Activated CD8-positive, alpha-beta T cell treated with anti-CD3 and anti-CD28 coated beads for 36 hours (primary cell): Measurements from ENCODE around the gene TMEM132D. TPM values are rescaled to one million over a fixed set of nuclear protein-coding genes. Genes with fewer than 3 reads are reported as not detected.

ENCODE experiments used
- ATAC-seq: fragments of 200-7000 bp; cut with Tn5 transposase; one replicate; pipeline ENCODE4 v1.10.0; 2021; ENCODE audit warnings: mild to moderate bottlenecking, moderate library complexity
- CTCF ChIA-PET: fragments of 350-600 bp; sonication (Branson Sonifier 250); formaldehyde crosslinking; loops from one replicate; lab custom pipeline; 2021; ENCODE audit warnings: antibody characterized with exemption; lab: Charles Lee
- POLR2A ChIA-PET: fragments of 350-600 bp; sonication (Branson Sonifier 250); formaldehyde crosslinking; loops from one replicate; lab custom pipeline; 2021; ENCODE audit warnings: antibody characterized with exemption; lab: Charles Lee
- DNase-seq: peaks from one replicate; pipeline ENCODE4 v3.0.0-alpha.2; 2020
- H3K27ac Mint-ChIP-seq: one replicate; pipeline ENCODE4 v1.8.0; 2021; ENCODE audit warnings: mild to moderate bottlenecking, mixed read lengths
- H3K27me3 Mint-ChIP-seq: one replicate; pipeline ENCODE4 v1.8.0; 2021; ENCODE audit warnings: mixed read lengths
- H3K36me3 Mint-ChIP-seq: one replicate; pipeline ENCODE4 v1.8.0; 2021; ENCODE audit warnings: low read depth, mixed read lengths
- H3K4me1 Mint-ChIP-seq: one replicate; pipeline ENCODE4 v1.8.0; 2021; ENCODE audit warnings: low read depth, mixed read lengths
- H3K4me3 Mint-ChIP-seq: one replicate; pipeline ENCODE4 v1.8.0; 2021; ENCODE audit warnings: mild to moderate bottlenecking, moderate library complexity, mixed read lengths
- H3K9me3 Mint-ChIP-seq: one replicate; pipeline ENCODE4 v1.8.0; 2021; ENCODE audit warnings: mixed read lengths
- intact Hi-C: fragments of 100-400 bp; cut with micrococcal nuclease; formaldehyde crosslinking; loops from one replicate; pipeline ENCODE4 v1.10.0; 2022
- total RNA-seq, 2 experiments: library from RNA; stranded (reverse); gene quantifications; one replicate each; pipeline ENCODE4 v1.2.3, GENCODE V29; 2021
- TF ChIP-seq, protein P1 (sequence below): fragments of 200-600 bp; IDR thresholded peaks from one replicate; pipeline ENCODE4 v1.8.0; 2022; ENCODE audit warnings: antibody characterized with exemption, mild to moderate bottlenecking

The TMEM132D gene
- total RNA-seq, 2 experiments from 2014 or later = not detected

DNA sequence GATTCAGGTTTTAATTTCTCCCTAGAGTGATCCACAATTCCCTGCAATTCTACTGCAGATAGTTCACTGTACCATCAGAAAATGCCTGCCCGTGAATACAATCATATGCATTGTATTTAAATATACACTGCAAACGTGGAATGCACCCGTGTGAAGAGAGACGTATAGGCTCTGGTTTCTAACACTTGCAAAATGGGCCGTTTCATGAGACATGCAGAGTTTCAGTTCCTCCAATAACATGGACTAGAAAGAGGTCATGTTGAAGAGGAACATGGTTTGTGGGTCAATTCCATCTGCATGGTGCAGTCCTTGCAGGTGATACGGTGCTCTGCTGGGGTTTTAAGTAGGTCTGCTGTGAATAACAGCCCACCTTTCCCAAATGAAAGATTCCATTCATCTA, 373.3 kb downstream of the TMEM132D start:
- no peak for DNase-seq
- CTCF ChIA-PET = no interaction called here
- no peak for ATAC-seq

GRCh38 chr12:129527506-129527905, 376.3 kb downstream of the TMEM132D start:
- no peak for ATAC-seq
- no peaks in the 10 kb centered on the region for H3K4me1 Mint-ChIP-seq
- intact Hi-C loops = no loop called here
- ChIA-PET CTCF (no interaction called here), POLR2A (no interaction called here)
- DNase-seq = no peak
- no peak overlapping the region for H3K4me3 Mint-ChIP-seq
- no peaks in the 10 kb centered on the region for H3K36me3 Mint-ChIP-seq
- H3K9me3 Mint-ChIP-seq = no peaks in the 10 kb centered on the region
- H3K27ac Mint-ChIP-seq = no peak overlapping the region
- no peaks in the 10 kb centered on the region for H3K27me3 Mint-ChIP-seq
- TF ChIP-seq, protein P1, sequence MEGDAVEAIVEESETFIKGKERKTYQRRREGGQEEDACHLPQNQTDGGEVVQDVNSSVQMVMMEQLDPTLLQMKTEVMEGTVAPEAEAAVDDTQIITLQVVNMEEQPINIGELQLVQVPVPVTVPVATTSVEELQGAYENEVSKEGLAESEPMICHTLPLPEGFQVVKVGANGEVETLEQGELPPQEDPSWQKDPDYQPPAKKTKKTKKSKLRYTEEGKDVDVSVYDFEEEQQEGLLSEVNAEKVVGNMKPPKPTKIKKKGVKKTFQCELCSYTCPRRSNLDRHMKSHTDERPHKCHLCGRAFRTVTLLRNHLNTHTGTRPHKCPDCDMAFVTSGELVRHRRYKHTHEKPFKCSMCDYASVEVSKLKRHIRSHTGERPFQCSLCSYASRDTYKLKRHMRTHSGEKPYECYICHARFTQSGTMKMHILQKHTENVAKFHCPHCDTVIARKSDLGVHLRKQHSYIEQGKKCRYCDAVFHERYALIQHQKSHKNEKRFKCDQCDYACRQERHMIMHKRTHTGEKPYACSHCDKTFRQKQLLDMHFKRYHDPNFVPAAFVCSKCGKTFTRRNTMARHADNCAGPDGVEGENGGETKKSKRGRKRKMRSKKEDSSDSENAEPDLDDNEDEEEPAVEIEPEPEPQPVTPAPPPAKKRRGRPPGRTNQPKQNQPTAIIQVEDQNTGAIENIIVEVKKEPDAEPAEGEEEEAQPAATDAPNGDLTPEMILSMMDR = no peak

More for the DNA sequence above, 373.3 kb downstream of the TMEM132D start:
- H3K4me1 Mint-ChIP-seq = no peaks in the 10 kb centered on the region
- POLR2A ChIA-PET = no interaction called here
- H3K27me3 Mint-ChIP-seq = no peaks in the 10 kb centered on the region
- no peak overlapping the region for H3K4me3 Mint-ChIP-seq
- TF ChIP-seq, protein P1 = no peak
- H3K36me3 Mint-ChIP-seq = no peaks in the 10 kb centered on the region
- peaks cover 2% of the 10 kb centered on the region for H3K9me3 Mint-ChIP-seq
- intact Hi-C loops = no loop called here
- H3K27ac Mint-ChIP-seq = no peak overlapping the region

GRCh38 chr12:129523621-129524020, 380.2 kb downstream of the TMEM132D start:
- H3K9me3 Mint-ChIP-seq = no peaks in the 10 kb centered on the region
- H3K27me3 Mint-ChIP-seq = no peaks in the 10 kb centered on the region
- DNase-seq = no peak
- TF ChIP-seq, protein P1 = no peak
- H3K4me1 Mint-ChIP-seq = no peaks in the 10 kb centered on the region
- CTCF ChIA-PET = no interaction called here
- no peaks in the 10 kb centered on the region for H3K36me3 Mint-ChIP-seq
- no peak overlapping the region for H3K4me3 Mint-ChIP-seq
- H3K27ac Mint-ChIP-seq = no peak overlapping the region
- ATAC-seq = no peak
- intact Hi-C loops = no loop called here
- POLR2A ChIA-PET = no interaction called here

- CTCF ChIA-PET = no interaction called here
- POLR2A ChIA-PET = no interaction called here
- no peaks in the 10 kb centered on the region for H3K27me3 Mint-ChIP-seq
- no peaks in the 10 kb centered on the region for H3K36me3 Mint-ChIP-seq
- no peaks in the 10 kb centered on the region for H3K4me1 Mint-ChIP-seq
- TF ChIP-seq, protein P1 = no peak
- peaks cover 9% of the 10 kb centered on the region for H3K9me3 Mint-ChIP-seq
- H3K4me3 Mint-ChIP-seq = no peak overlapping the region
- no peak for ATAC-seq
- DNase-seq = no peak
- intact Hi-C loops = no loop called here
- no peak overlapping the region for H3K27ac Mint-ChIP-seq
Measured at GRCh38 chr12:129520739-129521138, 383.1 kb downstream of the TMEM132D start.

GRCh38 chr12:129503802-129504201, 400.0 kb downstream of the TMEM132D start:
- ChIA-PET CTCF (no interaction called here), POLR2A (no interaction called here)
- DNase-seq = no peak
- Mint-ChIP-seq H3K27ac (no peak overlapping the region), H3K27me3 (no peaks in the 10 kb centered on the region), H3K36me3 (no peaks in the 10 kb centered on the region), H3K4me1 (no peaks in the 10 kb centered on the region), H3K4me3 (no peak overlapping the region), H3K9me3 (peaks cover 2% of the 10 kb centered on the region)
- intact Hi-C loops = no loop called here
- ATAC-seq = no peak
- TF ChIP-seq, protein P1 = no peak
